Caco-2 (cell line): ENCODE results near the gene PEX12. TPM values are rescaled to one million over a fixed set of nuclear protein-coding genes. Genes with fewer than 3 reads are reported as not detected.

ENCODE experiments used
- BruUV-seq: library from RNA; stranded (reverse); fragments of 400-500 nt; replicated peaks from 2 replicates; lab custom pipeline; 2021; lab: Mats Ljungman, UMichigan
- CTCF ChIA-PET: fragments of 300-600 bp; sonication (Branson Sonifier 250); formaldehyde crosslinking; loops from one replicate; lab custom pipeline; 2022; ENCODE audit warnings: antibody characterized with exemption; lab: Charles Lee
- POLR2A ChIA-PET: fragments of 300-600 bp; sonication (Branson Sonifier 250); formaldehyde crosslinking; loops from one replicate; lab custom pipeline; 2022; ENCODE audit warnings: antibody characterized with exemption; lab: Charles Lee
- DNase-seq, 2 experiments: peaks; one replicate each; pipeline versions ENCODE4 v3.0.0 to v3.0.0-alpha.2; 2020 to 2022
- H3K27me3 ChIP-seq: replicated peaks from 2 replicates; pipeline ENCODE4 v1.6.0; 2011; ENCODE audit warnings: low read length; ENCODE audit not compliant: control insufficient read depth, insufficient read depth
- H3K36me3 ChIP-seq: 2 replicates; pipeline ENCODE4 v1.5.1; 2011; ENCODE audit warnings: low read length; ENCODE audit not compliant: control insufficient read depth, insufficient read depth
- H3K4me1 ChIP-seq: fragments of 250-450 bp; sonication (Bioruptor Pico); 2 replicates; pipeline ENCODE4 v1.5.1; 2020; ENCODE audit warnings: mild to moderate bottlenecking
- H3K4me3 ChIP-seq: 2 replicates; pipeline ENCODE4 v1.5.1; 2011; ENCODE audit warnings: low read depth, mild to moderate bottlenecking, control low read depth, low read length
- H3K9me3 ChIP-seq: fragments of 250-450 bp; sonication (Bioruptor Pico); 2 replicates; pipeline ENCODE4 v1.5.1; 2020; ENCODE audit warnings: mild to moderate bottlenecking, moderate library complexity
- H3K27ac Mint-ChIP-seq: one replicate; pipeline ENCODE4 v1.8.0; 2022; ENCODE audit warnings: mixed read lengths; ENCODE audit not compliant: unreplicated experiment
- H3K27me3 Mint-ChIP-seq: one replicate; pipeline ENCODE4 v1.8.0; 2022; ENCODE audit warnings: mixed read lengths; ENCODE audit not compliant: insufficient read depth, unreplicated experiment
- H3K36me3 Mint-ChIP-seq: one replicate; pipeline ENCODE4 v1.8.0; 2022; ENCODE audit warnings: mild to moderate bottlenecking, mixed read lengths; ENCODE audit not compliant: insufficient read depth, unreplicated experiment
- H3K4me1 Mint-ChIP-seq: one replicate; pipeline ENCODE4 v1.8.0; 2022; ENCODE audit warnings: low read depth, mixed read lengths; ENCODE audit not compliant: unreplicated experiment
- H3K4me3 Mint-ChIP-seq: one replicate; pipeline ENCODE4 v1.8.0; 2022; ENCODE audit warnings: mild to moderate bottlenecking, moderate library complexity, mixed read lengths; ENCODE audit not compliant: unreplicated experiment
- H3K9me3 Mint-ChIP-seq: one replicate; pipeline ENCODE4 v1.8.0; 2022; ENCODE audit warnings: mixed read lengths; ENCODE audit not compliant: unreplicated experiment
- intact Hi-C: fragments of 100-400 bp; cut with micrococcal nuclease; formaldehyde crosslinking; loops from one replicate; pipeline ENCODE4 v1.10.0; 2022; ENCODE audit not compliant: unreplicated experiment
- total RNA-seq: library from RNA; stranded (reverse); gene quantifications from 2 replicates; pipeline ENCODE4 v1.2.3, GENCODE V29; 2022
- TF ChIP-seq, protein P1 (sequence below), 2 experiments: fragments of 200-600 bp in 1 of 2; IDR thresholded peaks; 1 replicate in 1 of 2; 2 replicates in 1 of 2; pipeline versions ENCODE4 v1.5.1 to v1.8.0; 2011 to 2022; ENCODE audit warnings: antibody characterized with exemption in 1 of 2, control low read depth in 1 of 2, inconsistent platforms in 1 of 2, low read depth in 1 of 2, low read length in 1 of 2, mild to moderate bottlenecking in 1 of 2, moderate library complexity in 1 of 2; ENCODE audit not compliant: insufficient read depth in 1 of 2, severe bottlenecking in 1 of 2, unreplicated experiment in 1 of 2

The PEX12 gene
- total RNA-seq, 1 experiment from 2014 or later = 4.8 TPM

DNA sequence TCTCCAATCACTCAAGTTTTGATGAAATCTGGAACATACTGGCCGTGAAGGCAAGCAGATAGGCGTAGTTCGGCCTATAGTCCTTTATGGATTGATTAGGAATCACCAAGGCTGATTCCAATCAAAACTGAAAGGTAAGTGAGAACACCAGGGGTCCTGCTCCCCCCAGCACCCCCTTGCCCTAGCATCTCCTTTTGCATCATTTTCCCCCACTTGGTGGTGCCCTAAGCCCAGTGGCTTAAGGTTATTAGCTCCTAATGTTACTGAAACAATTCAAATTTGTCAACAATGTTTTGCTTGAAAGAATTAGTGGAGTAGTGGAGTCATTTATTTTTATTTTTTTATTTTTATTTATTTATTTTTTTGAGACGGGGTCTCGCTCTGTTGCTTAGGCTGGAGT is 22.7 kb downstream of the PEX12 start:
- ChIA-PET CTCF (interaction anchor here (0.7 to 1.5 kb wide), 5 partner anchors 58 to 209 kb away, joined by 3 to 10 read pairs (median 4); no protein-coding TSS in a partner anchor), POLR2A (no interaction called here)
- peak in 1 of 2 experiments; percentile 28 for DNase-seq
- Mint-ChIP-seq H3K9me3 (no peaks in the 10 kb centered on the region), H3K27me3 (peaks cover 19% of the 10 kb centered on the region), H3K27ac (no peak overlapping the region), H3K4me1 (no peaks in the 10 kb centered on the region), H3K4me3 (no peak overlapping the region), H3K36me3 (no peaks in the 10 kb centered on the region)
- H3K4me3 ChIP-seq = no peak overlapping the region
- intact Hi-C loops = no loop called here
- H3K9me3 ChIP-seq = no peaks in the 10 kb centered on the region
- no peaks in the 10 kb centered on the region; the same call in 1 of the 2 replicates for H3K27me3 ChIP-seq
- no peaks in the 10 kb centered on the region for H3K4me1 ChIP-seq
- H3K36me3 ChIP-seq = no peaks in the 10 kb centered on the region
- TF ChIP-seq, protein P1, sequence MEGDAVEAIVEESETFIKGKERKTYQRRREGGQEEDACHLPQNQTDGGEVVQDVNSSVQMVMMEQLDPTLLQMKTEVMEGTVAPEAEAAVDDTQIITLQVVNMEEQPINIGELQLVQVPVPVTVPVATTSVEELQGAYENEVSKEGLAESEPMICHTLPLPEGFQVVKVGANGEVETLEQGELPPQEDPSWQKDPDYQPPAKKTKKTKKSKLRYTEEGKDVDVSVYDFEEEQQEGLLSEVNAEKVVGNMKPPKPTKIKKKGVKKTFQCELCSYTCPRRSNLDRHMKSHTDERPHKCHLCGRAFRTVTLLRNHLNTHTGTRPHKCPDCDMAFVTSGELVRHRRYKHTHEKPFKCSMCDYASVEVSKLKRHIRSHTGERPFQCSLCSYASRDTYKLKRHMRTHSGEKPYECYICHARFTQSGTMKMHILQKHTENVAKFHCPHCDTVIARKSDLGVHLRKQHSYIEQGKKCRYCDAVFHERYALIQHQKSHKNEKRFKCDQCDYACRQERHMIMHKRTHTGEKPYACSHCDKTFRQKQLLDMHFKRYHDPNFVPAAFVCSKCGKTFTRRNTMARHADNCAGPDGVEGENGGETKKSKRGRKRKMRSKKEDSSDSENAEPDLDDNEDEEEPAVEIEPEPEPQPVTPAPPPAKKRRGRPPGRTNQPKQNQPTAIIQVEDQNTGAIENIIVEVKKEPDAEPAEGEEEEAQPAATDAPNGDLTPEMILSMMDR (IDR thresholded peaks at IDR 0.05; ENCODE audit: insufficient read depth in 1 of 2, low read depth in 1 of 2, low read length in 1 of 2, severe bottlenecking in 1 of 2, unreplicated experiment in 1 of 2) = peak; percentile 23 to 50
- BruUV-seq = no TSS peak

DNA sequence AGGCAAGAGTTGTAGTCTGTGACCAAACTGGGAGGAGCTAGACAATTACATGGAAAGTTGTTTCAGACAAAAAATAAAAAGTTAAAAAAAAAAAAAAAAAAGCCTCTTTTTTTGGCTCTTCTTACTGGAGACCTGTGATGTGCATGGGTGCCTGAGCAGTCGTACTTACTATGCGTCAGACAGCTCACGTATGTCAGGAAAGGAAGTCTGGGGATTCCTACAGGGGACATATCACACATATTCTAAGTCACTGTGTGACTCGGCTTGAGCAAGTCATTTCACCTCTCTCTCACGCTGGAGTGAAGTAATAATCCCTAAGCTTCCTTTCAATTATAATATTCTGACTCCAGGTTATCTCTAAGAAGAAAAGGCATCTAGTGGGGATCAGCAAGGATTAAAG is 23.7 kb downstream of the PEX12 start:
- no TSS peak for BruUV-seq
- H3K36me3 ChIP-seq = no peaks in the 10 kb centered on the region
- H3K27me3 Mint-ChIP-seq = peaks cover 21% of the 10 kb centered on the region

DNA sequence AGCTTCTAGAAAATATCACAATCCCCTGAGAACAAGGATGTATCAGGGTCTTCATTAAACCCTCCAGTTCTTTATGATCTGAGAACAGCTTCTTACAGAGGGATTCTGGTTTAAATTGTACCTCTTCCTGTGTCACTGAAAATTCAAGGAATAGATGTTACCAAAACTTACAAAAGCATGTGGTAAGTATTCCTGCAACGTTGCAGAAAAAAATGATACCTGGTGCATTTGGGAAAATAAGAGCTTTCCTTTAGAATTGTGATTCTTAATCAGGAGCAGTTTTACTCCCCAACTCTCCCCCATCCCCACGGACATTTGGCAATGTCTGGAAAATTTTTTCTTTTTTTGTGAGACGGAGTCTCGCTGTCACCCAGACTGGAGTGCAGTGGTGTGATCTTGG is 25.1 kb downstream of the PEX12 start:
- no TSS peak for BruUV-seq

More for the DNA sequence above, 23.7 kb downstream of the PEX12 start:
- no peaks in the 10 kb centered on the region; the same call in 1 of the 2 replicates for H3K27me3 ChIP-seq
- no peak overlapping the region for H3K4me3 ChIP-seq
- DNase-seq = no peak
- Mint-ChIP-seq H3K4me1 (no peaks in the 10 kb centered on the region), H3K27ac (no peak overlapping the region), H3K9me3 (no peaks in the 10 kb centered on the region), H3K36me3 (no peaks in the 10 kb centered on the region), H3K4me3 (no peak overlapping the region)
- POLR2A ChIA-PET = no interaction called here
- no peaks in the 10 kb centered on the region for H3K4me1 ChIP-seq
- no peaks in the 10 kb centered on the region for H3K9me3 ChIP-seq
- CTCF ChIA-PET = interaction anchor here (1.5 kb wide), 1 partner anchor 193 kb away, joined by 10 read pairs; no protein-coding TSS in a partner anchor
- TF ChIP-seq, protein P1 (IDR thresholded peaks at IDR 0.05; ENCODE audit: insufficient read depth in 1 of 2, low read depth in 1 of 2, low read length in 1 of 2, severe bottlenecking in 1 of 2, unreplicated experiment in 1 of 2) = no peak
- intact Hi-C loops = no loop called here

More for the DNA sequence above, 25.1 kb downstream of the PEX12 start:
- no peaks in the 10 kb centered on the region for H3K9me3 Mint-ChIP-seq
- Histone ChIP-seq H3K27me3 (no peaks in the 10 kb centered on the region; the same call in none of the 2 replicates), H3K4me3 (no peak overlapping the region), H3K4me1 (no peaks in the 10 kb centered on the region), H3K9me3 (no peaks in the 10 kb centered on the region), H3K36me3 (no peaks in the 10 kb centered on the region)
- H3K27ac Mint-ChIP-seq = no peak overlapping the region
- H3K27me3 Mint-ChIP-seq = peaks cover 31% of the 10 kb centered on the region
- no peak for DNase-seq
- no peak overlapping the region for H3K4me3 Mint-ChIP-seq
- no peaks in the 10 kb centered on the region for H3K36me3 Mint-ChIP-seq
- ChIA-PET CTCF (no interaction called here), POLR2A (no interaction called here)
- TF ChIP-seq, protein P1 (IDR thresholded peaks at IDR 0.05; ENCODE audit: insufficient read depth in 1 of 2, low read depth in 1 of 2, low read length in 1 of 2, severe bottlenecking in 1 of 2, unreplicated experiment in 1 of 2) = no peak
- intact Hi-C loops = no loop called here
- no peaks in the 10 kb centered on the region for H3K4me1 Mint-ChIP-seq
